Osteoblast (primary cell): ENCODE results near the gene YIPF1. TPM values are rescaled to one million over a fixed set of nuclear protein-coding genes. Genes with fewer than 3 reads are reported as not detected.

ENCODE experiments used
- DNase-seq: peaks from one replicate; pipeline ENCODE4 v3.0.0; 2011; ENCODE audit warnings: low spot score, mixed read lengths; ENCODE audit not compliant: insufficient read length; ENCODE audit errors: missing footprints
- H2AFZ ChIP-seq: 2 replicates; pipeline ENCODE4 v1.6.0; 2011; ENCODE audit warnings: mild to moderate bottlenecking, low read length
- H3K27ac ChIP-seq: 2 replicates; pipeline ENCODE4 v1.5.1; 2011; ENCODE audit warnings: mild to moderate bottlenecking, low read depth, low read length, moderate library complexity
- H3K27me3 ChIP-seq: 2 replicates; pipeline ENCODE4 v1.6.0; 2012; ENCODE audit warnings: mild to moderate bottlenecking, control low read depth, inconsistent platforms, low read length, moderate library complexity; ENCODE audit not compliant: insufficient read depth
- H3K36me3 ChIP-seq: 2 replicates; pipeline ENCODE4 v1.5.1; 2011; ENCODE audit warnings: mild to moderate bottlenecking, low read length, control low read depth, moderate library complexity; ENCODE audit not compliant: insufficient read depth
- H3K4me1 ChIP-seq: 2 replicates; pipeline ENCODE4 v1.5.1; 2011; ENCODE audit warnings: mild to moderate bottlenecking, low read length, control low read depth, moderate library complexity; ENCODE audit not compliant: insufficient read depth
- H3K4me2 ChIP-seq: 2 replicates; pipeline ENCODE4 v1.6.0; 2011; ENCODE audit warnings: mild to moderate bottlenecking, low read length; ENCODE audit not compliant: insufficient read depth
- H3K4me3 ChIP-seq: fragments of 200-600 bp; sonication (generic); 3 replicates; pipeline ENCODE4 v1.5.1; 2012; ENCODE audit warnings: mild to moderate bottlenecking, low read length, inconsistent platforms; ENCODE audit not compliant: insufficient read depth
- H3K79me2 ChIP-seq: 2 replicates; pipeline ENCODE4 v1.6.0; 2012; ENCODE audit warnings: mild to moderate bottlenecking, low read length, control low read depth, inconsistent platforms; ENCODE audit not compliant: insufficient read depth
- H3K9me3 ChIP-seq: 2 replicates; pipeline ENCODE4 v1.5.1; 2011; ENCODE audit warnings: low read depth, low read length, control low read depth
- H4K20me1 ChIP-seq: 2 replicates; pipeline ENCODE4 v1.6.0; 2012; ENCODE audit warnings: mild to moderate bottlenecking, low read length, control low read depth; ENCODE audit not compliant: insufficient read depth
- CTCF ChIP-seq: IDR thresholded peaks from 2 replicates; pipeline ENCODE4 v1.5.1; 2011; ENCODE audit warnings: mild to moderate bottlenecking, low read depth, low read length, moderate library complexity; ENCODE audit errors: extremely low read depth
- total RNA-seq: library from RNA; depleted of rRNA; stranded (reverse); fragments of >200 nt; gene quantifications from 2 replicates; pipeline ENCODE4 v1.2.3, GENCODE V29; 2012

The YIPF1 gene
- total RNA-seq, 1 donor, result 23.2 TPM

GRCh38 chr1:53927376-53927881 lies 37.8 kb upstream of the YIPF1 start:
- Histone ChIP-seq H3K79me2 (no peaks in the 10 kb centered on the region), H3K4me2 (no peak overlapping the region), H4K20me1 (no peaks in the 10 kb centered on the region), H3K36me3 (peaks cover 21% of the 10 kb centered on the region), H3K4me1 (no peaks in the 10 kb centered on the region), H3K4me3 (no peak overlapping the region), H3K27me3 (no peaks in the 10 kb centered on the region), H3K9me3 (no peaks in the 10 kb centered on the region), H2AFZ (no peak overlapping the region), H3K27ac (no peak overlapping the region)
- no peak for DNase-seq
- no peak for TF ChIP-seq CTCF

GRCh38 chr1:53919675-53920066 lies 30.1 kb upstream of the YIPF1 start:
- Histone ChIP-seq H3K9me3 (no peaks in the 10 kb centered on the region), H3K79me2 (no peaks in the 10 kb centered on the region), H3K27ac (peak overlapping the region; percentile 1), H2AFZ (no peak overlapping the region), H3K36me3 (peaks cover 15% of the 10 kb centered on the region), H3K27me3 (no peaks in the 10 kb centered on the region), H3K4me1 (peaks cover 6% of the 10 kb centered on the region), H3K4me3 (no peak overlapping the region), H4K20me1 (no peaks in the 10 kb centered on the region), H3K4me2 (no peak overlapping the region)
- DNase-seq, result no peak
- no peak for TF ChIP-seq CTCF

- Histone ChIP-seq H4K20me1 (no peaks in the 10 kb centered on the region), H3K36me3 (peaks cover 14% of the 10 kb centered on the region), H3K4me2 (no peak overlapping the region), H2AFZ (no peak overlapping the region), H3K27ac (no peak overlapping the region), H3K79me2 (no peaks in the 10 kb centered on the region), H3K4me1 (peaks cover 6% of the 10 kb centered on the region), H3K9me3 (no peaks in the 10 kb centered on the region), H3K27me3 (no peaks in the 10 kb centered on the region), H3K4me3 (no peak overlapping the region)
- no peak for DNase-seq
- no peak for TF ChIP-seq CTCF
Measured at GRCh38 chr1:53918343-53918742, 28.7 kb upstream of the YIPF1 start.

- H3K4me3 ChIP-seq, result no peak overlapping the region
- DNase-seq, result no peak
- TF ChIP-seq CTCF, result no peak
- no peaks in the 10 kb centered on the region for H4K20me1 ChIP-seq
- H3K4me1 ChIP-seq, result no peaks in the 10 kb centered on the region
- H3K4me2 ChIP-seq, result no peak overlapping the region
- H3K9me3 ChIP-seq, result no peaks in the 10 kb centered on the region
- H3K27ac ChIP-seq, result no peak overlapping the region
- H3K27me3 ChIP-seq, result no peaks in the 10 kb centered on the region
- H3K79me2 ChIP-seq, result no peaks in the 10 kb centered on the region
- H2AFZ ChIP-seq, result no peak overlapping the region
- H3K36me3 ChIP-seq, result peaks cover 4% of the 10 kb centered on the region
Measured at GRCh38 chr1:53913352-53914033, 23.9 kb upstream of the YIPF1 start.
